Measurements from ENCODE around the gene MAP3K14. TPM values are rescaled to one million over a fixed set of nuclear protein-coding genes. Genes with fewer than 3 reads are reported as not detected.
A peak's percentile ranks its signal among the peaks of the same experiment; 100 is the strongest.

The MAP3K14 gene
- total RNA-seq, 2 experiments from 2014 or later = 25.9 to 33.7 TPM

DNA sequence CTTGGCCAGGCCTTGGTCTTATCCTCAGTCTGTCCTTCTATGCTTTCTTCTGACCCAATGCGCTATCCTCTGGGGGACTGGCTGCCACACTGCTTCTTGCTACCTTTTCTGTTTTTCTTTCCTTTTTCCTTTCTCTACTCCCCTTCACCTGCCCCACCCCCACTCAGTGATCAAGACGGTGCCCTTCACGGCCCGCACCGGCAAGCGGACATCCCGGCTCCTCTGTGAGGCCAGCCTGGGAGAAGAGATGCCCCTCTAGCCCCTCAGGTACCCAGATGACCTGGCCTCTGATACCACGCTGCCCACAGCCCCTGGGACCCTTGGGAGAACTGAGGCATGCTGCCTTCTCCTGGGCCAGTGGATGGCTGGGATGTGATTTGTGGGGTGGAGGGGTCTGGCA lies 70.5 kb downstream of the MAP3K14 start:
- Mint-ChIP-seq H3K9me3 (no peaks in the 10 kb centered on the region), H3K4me1 (peaks cover 39% of the 10 kb centered on the region), H3K36me3 (peaks cover 28% of the 10 kb centered on the region), H3K27ac (peak overlapping the region; percentile 97), H3K4me3 (peak overlapping the region; percentile 92), H3K27me3 (no peaks in the 10 kb centered on the region)
- ATAC-seq (ENCODE audit: low read depth) (no peak), DNase-seq (no peak)
- POLR2A ChIA-PET = interaction anchor here (0.7 to 9.4 kb wide), 5 partner anchors 9 to 25 kb away, joined by 3 to 187 read pairs (median 34); partner anchors contain the start of gene FMNL1

DNA sequence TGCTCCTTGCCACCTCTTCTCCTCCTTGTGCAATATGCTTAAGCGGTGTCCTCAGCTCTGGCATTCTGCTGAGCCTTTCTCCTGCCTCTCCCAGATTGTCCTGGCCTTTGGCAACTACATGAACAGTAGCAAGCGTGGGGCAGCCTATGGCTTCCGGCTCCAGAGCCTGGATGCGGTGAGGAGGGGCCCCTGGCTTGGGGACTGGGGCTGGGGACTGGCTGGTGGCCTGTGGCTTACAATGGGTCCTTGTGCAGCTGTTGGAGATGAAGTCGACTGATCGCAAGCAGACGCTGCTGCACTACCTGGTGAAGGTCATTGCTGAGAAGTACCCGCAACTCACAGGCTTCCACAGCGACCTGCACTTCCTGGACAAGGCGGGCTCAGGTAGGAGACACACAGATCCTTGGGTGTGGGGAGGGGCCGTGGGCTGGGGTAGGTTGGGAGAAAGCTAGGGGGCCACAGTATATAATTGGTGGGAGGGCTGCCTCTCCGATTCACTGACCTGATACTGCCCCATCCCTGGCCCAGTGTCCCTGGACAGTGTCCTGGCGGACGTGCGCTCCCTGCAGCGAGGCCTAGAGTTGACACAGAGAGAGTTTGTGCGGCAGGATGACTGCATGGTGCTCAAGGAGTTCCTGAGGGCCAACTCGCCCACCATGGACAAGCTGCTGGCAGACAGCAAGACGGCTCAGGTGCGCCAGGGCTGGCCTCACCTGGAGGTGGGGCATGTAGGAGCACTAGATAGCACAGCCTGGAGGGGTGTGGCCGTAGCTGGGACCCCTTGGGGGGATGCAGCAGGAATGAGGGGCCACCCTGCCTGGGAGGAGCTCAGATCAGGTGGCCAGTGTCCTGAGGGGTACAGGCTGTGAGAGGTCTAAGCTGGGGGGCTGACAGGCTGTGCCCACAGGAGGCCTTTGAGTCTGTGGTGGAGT lies 71.8 kb downstream of the MAP3K14 start:
- Mint-ChIP-seq H3K4me3 (no peak overlapping the region), H3K27me3 (no peaks in the 10 kb centered on the region), H3K9me3 (no peaks in the 10 kb centered on the region), H3K4me1 (peaks cover 35% of the 10 kb centered on the region), H3K36me3 (peaks cover 21% of the 10 kb centered on the region), H3K27ac (peak overlapping the region; percentile 70)
- POLR2A ChIA-PET = interaction anchor here (0.6 to 9.4 kb wide), 4 partner anchors 15 to 71 kb away, joined by 3 to 187 read pairs (median 47); partner anchors contain the start of genes FMNL1 and MAP3K14
- no peak for ATAC-seq (ENCODE audit: low read depth)
- no peak for DNase-seq

DNA sequence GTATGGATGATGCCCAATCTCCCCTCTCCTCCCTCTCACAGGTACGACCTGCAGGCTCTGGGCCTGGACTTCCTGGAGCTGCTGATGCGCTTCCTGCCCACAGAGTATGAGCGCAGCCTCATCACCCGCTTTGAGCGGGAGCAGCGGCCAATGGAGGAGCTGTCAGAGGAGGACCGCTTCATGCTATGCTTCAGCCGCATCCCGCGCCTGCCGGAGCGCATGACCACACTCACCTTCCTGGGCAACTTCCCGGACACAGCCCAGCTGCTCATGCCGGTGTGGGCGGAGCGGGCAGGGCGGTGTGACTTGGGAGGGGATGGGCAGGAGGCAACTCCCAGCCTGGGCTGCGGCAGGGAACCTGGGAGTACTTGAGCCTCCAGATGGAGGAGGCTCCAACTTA lies 73.1 kb downstream of the MAP3K14 start:
- no peak for DNase-seq
- H3K4me3 Mint-ChIP-seq = no peak overlapping the region
- no peaks in the 10 kb centered on the region for H3K9me3 Mint-ChIP-seq
- peak overlapping the region; percentile 42 for H3K27ac Mint-ChIP-seq
- POLR2A ChIA-PET = interaction anchor here (1.4 to 9.4 kb wide), 3 partner anchors 13 to 69 kb away, joined by 3 to 187 read pairs (median 91); partner anchors contain the start of gene FMNL1
- ATAC-seq (ENCODE audit: low read depth) = no peak
- peaks cover 29% of the 10 kb centered on the region for H3K4me1 Mint-ChIP-seq
- peaks cover 28% of the 10 kb centered on the region for H3K36me3 Mint-ChIP-seq
- no peaks in the 10 kb centered on the region for H3K27me3 Mint-ChIP-seq

DNA sequence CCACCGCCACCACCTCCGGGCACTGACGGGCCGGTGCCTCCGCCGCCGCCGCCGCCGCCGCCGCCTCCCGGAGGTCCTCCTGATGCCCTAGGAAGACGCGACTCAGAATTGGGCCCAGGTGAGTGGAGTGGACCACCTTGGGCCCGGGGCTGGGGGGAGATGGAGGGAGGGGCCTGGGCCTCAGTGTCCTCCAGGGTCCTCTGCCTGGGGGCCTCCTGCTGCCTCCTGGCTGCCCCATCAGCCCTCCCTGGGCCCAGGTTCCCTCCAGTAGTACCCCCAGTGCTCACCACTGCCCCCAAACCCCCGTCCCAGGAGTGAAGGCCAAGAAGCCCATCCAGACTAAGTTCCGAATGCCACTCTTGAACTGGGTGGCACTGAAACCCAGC lies 74.8 kb downstream of the MAP3K14 start:
- Mint-ChIP-seq H3K4me3 (no peak overlapping the region), H3K27ac (no peak overlapping the region), H3K36me3 (peaks cover 38% of the 10 kb centered on the region), H3K9me3 (no peaks in the 10 kb centered on the region), H3K27me3 (no peaks in the 10 kb centered on the region), H3K4me1 (peaks cover 27% of the 10 kb centered on the region)
- ATAC-seq (ENCODE audit: low read depth) (no peak), DNase-seq (no peak)
- POLR2A ChIA-PET = interaction anchor here (1.3 to 9.3 kb wide), 4 partner anchors 20 to 70 kb away, joined by 3 to 187 read pairs (median 3); partner anchors contain the start of gene FMNL1

DNA sequence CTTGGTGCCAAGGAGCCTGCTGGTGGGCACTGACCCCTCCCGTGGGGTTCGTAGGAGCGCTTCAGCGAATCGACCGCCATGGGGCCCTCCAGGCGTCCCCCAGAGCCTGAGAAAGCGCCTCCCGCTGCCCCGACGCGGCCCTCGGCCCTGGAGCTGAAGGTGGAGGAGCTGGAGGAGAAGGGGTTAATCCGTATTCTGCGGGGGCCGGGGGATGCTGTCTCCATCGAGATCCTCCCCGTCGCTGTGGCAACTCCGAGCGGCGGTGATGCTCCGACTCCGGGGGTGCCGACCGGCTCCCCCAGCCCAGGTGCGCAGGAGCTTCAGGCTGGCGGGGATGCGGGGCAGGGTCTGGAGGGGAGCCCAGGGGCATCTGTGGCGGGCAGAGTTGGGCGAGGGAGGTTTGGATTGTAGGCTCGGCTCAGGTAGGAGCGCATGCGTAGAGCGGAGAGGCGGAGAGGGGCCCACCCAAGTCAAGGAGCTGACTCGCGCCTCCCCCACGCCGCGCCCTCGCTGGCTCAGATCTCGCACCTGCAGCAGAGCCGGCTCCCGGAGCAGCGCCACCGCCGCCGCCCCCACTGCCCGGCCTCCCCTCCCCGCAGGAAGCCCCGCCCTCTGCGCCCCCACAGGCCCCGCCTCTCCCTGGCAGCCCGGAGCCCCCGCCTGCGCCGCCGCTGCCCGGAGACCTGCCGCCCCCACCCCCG lies 75.3 kb downstream of the MAP3K14 start:
- Mint-ChIP-seq H3K9me3 (no peaks in the 10 kb centered on the region), H3K36me3 (peaks cover 36% of the 10 kb centered on the region), H3K4me3 (no peak overlapping the region), H3K27me3 (no peaks in the 10 kb centered on the region), H3K27ac (no peak overlapping the region), H3K4me1 (peaks cover 22% of the 10 kb centered on the region)
- DNase-seq = no peak
- POLR2A ChIA-PET = interaction anchor here (1.3 to 9.3 kb wide), 4 partner anchors 12 to 42 kb away, joined by 3 to 187 read pairs (median 4); partner anchors contain the start of gene FMNL1
- ATAC-seq (ENCODE audit: low read depth) = no peak

DNA sequence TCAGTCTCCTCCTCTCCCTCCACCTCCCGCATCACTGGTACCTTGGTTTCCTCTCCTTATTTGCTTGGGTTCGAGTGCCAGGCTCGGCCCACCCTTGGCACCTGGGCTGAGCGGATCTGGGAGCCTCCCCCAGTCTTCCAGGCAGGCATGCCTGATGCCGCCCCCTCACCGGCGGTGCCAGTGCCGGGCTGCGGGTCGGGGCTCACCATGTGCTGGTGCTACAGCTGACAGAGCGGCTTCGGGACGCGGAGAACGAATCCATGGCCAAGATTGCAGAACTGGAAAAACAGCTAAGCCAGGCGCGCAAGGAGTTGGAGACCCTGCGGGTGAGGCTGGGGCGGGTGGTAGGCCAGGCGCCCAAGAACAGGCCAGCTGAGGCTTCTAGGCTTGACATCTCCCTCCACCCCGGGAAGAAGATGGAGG lies 75.9 kb downstream of the MAP3K14 start:
- peaks cover 36% of the 10 kb centered on the region for H3K36me3 Mint-ChIP-seq
- ATAC-seq (ENCODE audit: low read depth) (no peak), DNase-seq (no peak)
- no peak overlapping the region for H3K27ac Mint-ChIP-seq
- POLR2A ChIA-PET = interaction anchor here (1.7 to 9.3 kb wide), 2 partner anchors 12 to 19 kb away, joined by 4 to 187 read pairs; partner anchors contain the start of gene FMNL1
- peaks cover 19% of the 10 kb centered on the region for H3K4me1 Mint-ChIP-seq
- no peak overlapping the region for H3K4me3 Mint-ChIP-seq
- H3K27me3 Mint-ChIP-seq = no peaks in the 10 kb centered on the region
- H3K9me3 Mint-ChIP-seq = no peaks in the 10 kb centered on the region

DNA sequence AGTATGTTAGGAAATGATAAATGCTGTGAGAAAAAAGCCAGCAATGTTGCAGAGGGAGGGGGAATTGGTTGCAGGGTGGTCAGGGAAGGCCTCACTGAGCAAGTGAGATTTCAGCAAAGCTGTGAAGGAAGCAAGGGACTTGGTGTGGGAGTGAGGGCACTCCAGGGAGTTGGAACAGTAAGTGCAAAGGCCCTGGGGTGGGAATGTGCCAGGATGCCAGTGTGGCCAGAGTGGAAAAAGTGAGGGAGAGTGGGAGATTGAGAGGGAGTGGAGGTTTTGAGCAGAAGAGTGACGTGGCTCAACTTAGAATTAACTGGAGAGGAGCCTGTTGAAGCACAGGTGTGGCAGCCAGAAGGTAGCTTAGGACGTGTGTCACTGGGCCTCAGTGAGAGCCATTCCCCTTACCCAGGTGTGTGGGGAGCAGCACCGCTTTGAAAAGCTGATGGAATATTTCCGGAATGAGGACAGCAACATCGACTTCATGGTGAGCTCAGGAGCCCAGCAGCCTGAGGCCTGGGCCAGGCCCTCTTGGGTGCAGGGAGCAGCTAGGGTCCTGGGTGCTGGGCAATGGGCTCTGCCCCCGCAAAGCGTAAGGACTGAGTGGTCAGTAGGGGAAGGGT lies 78.6 kb downstream of the MAP3K14 start:
- H3K36me3 Mint-ChIP-seq = peaks cover 35% of the 10 kb centered on the region
- H3K4me3 Mint-ChIP-seq = no peak overlapping the region

DNA sequence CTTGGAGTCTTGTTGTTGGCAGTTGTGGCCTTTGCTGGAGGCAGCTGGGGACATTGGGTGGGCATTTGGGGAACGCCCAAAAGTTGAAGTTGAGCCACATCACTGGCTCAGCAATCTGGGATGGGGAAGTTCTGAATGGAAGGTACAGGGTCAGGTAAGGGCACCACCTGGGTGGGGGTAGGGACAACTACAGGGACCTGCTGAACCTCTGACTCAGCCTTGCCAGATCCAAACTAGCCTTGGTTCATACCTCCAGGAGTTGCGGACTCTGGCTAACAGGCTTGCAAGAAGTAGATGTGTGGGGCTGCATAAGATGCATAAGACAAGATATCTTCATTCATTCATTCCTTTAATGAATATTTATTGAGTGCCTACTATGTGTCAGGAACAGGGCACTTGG lies 79.1 kb downstream of the MAP3K14 start:
- Mint-ChIP-seq H3K27ac (peak overlapping the region; percentile 58), H3K9me3 (no peaks in the 10 kb centered on the region), H3K27me3 (no peaks in the 10 kb centered on the region), H3K36me3 (peaks cover 36% of the 10 kb centered on the region), H3K4me1 (peaks cover 35% of the 10 kb centered on the region), H3K4me3 (no peak overlapping the region)
- ATAC-seq (ENCODE audit: low read depth) (no peak), DNase-seq (no peak)
- POLR2A ChIA-PET = interaction anchor here (1.0 to 11.5 kb wide), 3 partner anchors 9 to 18 kb away, joined by 3 to 162 read pairs (median 3); partner anchors contain the start of gene FMNL1

More for the DNA sequence above, 78.6 kb downstream of the MAP3K14 start:
- POLR2A ChIA-PET = interaction anchor here (1.1 to 11.5 kb wide), 3 partner anchors 9 to 19 kb away, joined by 3 to 162 read pairs (median 3); partner anchors contain the start of gene FMNL1
- Mint-ChIP-seq H3K27ac (peak overlapping the region; percentile 58), H3K27me3 (no peaks in the 10 kb centered on the region), H3K4me1 (peaks cover 32% of the 10 kb centered on the region), H3K9me3 (no peaks in the 10 kb centered on the region)
- ATAC-seq (ENCODE audit: low read depth) = no peak
- DNase-seq = no peak

DNA sequence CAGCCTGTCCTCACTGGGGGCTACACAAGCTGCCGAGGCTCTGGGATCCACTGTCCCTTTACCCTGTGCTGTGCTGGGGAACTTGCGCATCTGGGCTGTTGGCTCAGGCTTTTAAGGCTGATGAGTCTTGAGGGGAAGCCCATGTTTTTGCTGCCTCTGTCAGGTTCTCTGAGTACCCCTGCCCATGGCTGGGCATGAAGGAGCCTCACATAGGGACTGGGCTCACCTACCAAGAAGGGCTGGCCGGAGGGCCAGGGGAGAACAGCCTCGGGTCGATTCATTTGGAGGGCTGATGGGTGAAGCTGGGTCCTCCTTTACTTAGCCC lies 80.6 kb downstream of the MAP3K14 start:
- Mint-ChIP-seq H3K36me3 (peaks cover 37% of the 10 kb centered on the region), H3K27me3 (no peaks in the 10 kb centered on the region), H3K27ac (peak overlapping the region; percentile 74), H3K9me3 (no peaks in the 10 kb centered on the region), H3K4me3 (no peak overlapping the region), H3K4me1 (peaks cover 42% of the 10 kb centered on the region)
- no peak for DNase-seq
- no peak for ATAC-seq (ENCODE audit: low read depth)
- POLR2A ChIA-PET = interaction anchor here (0.7 to 11.5 kb wide), 3 partner anchors 8 to 17 kb away, joined by 3 to 162 read pairs (median 6); partner anchors contain the start of gene FMNL1

DNA sequence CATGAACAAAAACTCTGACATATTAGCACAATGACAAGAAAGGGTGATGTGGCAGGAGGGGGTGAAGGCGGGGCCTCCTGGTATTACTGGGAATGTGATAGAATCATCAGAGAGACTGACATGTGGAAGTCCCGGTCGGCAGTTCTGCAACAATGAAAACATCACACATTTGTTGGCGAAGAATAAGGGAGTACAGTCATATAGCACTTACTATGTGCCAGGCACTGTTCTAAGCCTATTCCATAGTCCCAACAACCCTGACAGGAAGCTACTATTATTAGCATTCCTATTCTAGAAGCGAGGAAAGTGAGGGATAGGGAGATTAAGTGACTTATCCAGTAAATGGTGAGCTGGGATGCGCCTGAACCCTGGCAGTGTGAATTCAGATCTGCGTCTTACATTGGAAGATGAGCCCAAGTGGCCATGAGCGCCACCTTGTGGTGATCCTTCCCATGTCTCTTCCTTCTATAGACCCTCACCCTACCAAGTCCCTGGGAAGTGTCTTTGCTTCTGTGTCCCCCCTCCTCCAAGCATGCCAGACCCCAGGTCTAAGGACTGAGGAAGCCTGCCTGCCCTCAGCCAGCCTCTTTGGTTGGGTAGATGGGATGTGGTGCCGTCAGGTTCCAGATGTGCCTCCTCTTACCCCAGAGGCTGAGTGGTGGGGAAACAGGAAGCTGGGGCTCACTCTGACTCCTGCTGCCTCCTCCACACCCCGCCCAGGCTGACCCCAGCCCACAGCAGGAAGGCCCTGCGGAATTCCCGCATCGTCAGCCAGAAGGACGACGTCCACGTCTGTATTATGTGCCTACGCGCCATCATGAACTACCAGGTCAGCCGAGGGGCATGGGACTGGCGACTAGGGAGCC lies 81.2 kb downstream of the MAP3K14 start:
- H3K4me3 Mint-ChIP-seq = no peak overlapping the region
- H3K27me3 Mint-ChIP-seq = no peaks in the 10 kb centered on the region
- H3K9me3 Mint-ChIP-seq = no peaks in the 10 kb centered on the region
- POLR2A ChIA-PET = interaction anchor here (0.8 to 11.5 kb wide), 4 partner anchors 10 to 77 kb away, joined by 3 to 162 read pairs (median 10); partner anchors contain the start of gene FMNL1
- H3K4me1 Mint-ChIP-seq = peaks cover 43% of the 10 kb centered on the region
- H3K27ac Mint-ChIP-seq = peak overlapping the region; percentile 74
- peaks cover 37% of the 10 kb centered on the region for H3K36me3 Mint-ChIP-seq
- DNase-seq (peak; percentile 73), ATAC-seq (ENCODE audit: low read depth) (peak; percentile 37)

DNA sequence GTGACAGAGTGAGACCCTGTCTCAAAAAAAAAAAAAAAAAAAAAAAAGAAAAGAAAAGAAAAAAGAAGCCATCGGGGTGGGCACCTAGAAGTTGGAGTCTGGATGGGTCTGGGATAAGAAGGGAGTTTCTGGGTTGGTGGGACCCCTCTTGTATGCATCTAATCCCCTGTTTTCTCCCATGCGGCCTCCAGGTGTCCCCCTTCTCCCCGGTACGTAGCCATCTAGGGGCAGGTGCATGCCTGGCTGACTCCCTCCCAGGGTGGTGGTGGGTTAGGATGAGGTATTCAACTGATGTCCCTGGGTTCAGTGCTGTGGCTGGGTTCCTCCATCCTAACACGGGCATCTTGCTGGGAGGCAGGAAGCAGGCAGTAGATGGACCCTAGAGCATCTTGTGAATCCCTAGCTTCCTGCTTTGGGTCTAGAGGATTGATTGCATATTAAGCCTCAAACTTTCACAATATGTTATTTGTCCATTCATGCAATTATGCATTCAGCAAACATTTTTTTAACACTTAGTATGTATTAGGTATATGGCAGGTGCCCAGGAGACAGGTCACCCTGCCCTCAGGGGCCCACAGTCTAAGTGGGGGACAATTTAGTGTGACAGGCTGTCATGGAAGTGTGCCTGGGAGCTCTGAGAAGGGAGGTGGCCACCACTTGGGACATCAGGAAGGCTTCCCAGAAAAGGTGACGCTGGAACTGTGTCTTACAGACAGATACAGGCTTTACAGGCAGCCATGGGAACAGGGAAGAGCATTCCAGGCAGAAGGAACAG lies 82.0 kb downstream of the MAP3K14 start:
- POLR2A ChIA-PET = interaction anchor here (0.7 to 11.5 kb wide), 5 partner anchors 9 to 78 kb away, joined by 3 to 162 read pairs (median 6); partner anchors contain the start of gene FMNL1
- Mint-ChIP-seq H3K27me3 (no peaks in the 10 kb centered on the region), H3K4me1 (peaks cover 49% of the 10 kb centered on the region), H3K27ac (peak overlapping the region; percentile 74), H3K36me3 (peaks cover 33% of the 10 kb centered on the region), H3K9me3 (no peaks in the 10 kb centered on the region), H3K4me3 (no peak overlapping the region)
- ATAC-seq (ENCODE audit: low read depth) (peak; percentile 50), DNase-seq (peak; percentile 53)
